HL-60 (cell line): ENCODE data around the gene ASCC3.

Experiments
- GABPA ChIP-seq: IDR thresholded peaks from 2 replicates; pipeline ENCODE4 v1.6.1; 2012; ENCODE audit warnings: low read depth
- POLR2AphosphoS5 ChIP-seq: IDR thresholded peaks from 2 replicates; pipeline ENCODE4 v1.6.1; 2012; ENCODE audit warnings: low read depth
- TF ChIP-seq, protein P1 (sequence below): IDR thresholded peaks from one replicate; pipeline ENCODE4 v1.5.1; 2011; ENCODE audit warnings: low read length, control low read depth, inconsistent platforms; ENCODE audit not compliant: insufficient read depth

- TF ChIP-seq POLR2AphosphoS5 (no peak), GABPA (no peak)
- TF ChIP-seq, protein P1, sequence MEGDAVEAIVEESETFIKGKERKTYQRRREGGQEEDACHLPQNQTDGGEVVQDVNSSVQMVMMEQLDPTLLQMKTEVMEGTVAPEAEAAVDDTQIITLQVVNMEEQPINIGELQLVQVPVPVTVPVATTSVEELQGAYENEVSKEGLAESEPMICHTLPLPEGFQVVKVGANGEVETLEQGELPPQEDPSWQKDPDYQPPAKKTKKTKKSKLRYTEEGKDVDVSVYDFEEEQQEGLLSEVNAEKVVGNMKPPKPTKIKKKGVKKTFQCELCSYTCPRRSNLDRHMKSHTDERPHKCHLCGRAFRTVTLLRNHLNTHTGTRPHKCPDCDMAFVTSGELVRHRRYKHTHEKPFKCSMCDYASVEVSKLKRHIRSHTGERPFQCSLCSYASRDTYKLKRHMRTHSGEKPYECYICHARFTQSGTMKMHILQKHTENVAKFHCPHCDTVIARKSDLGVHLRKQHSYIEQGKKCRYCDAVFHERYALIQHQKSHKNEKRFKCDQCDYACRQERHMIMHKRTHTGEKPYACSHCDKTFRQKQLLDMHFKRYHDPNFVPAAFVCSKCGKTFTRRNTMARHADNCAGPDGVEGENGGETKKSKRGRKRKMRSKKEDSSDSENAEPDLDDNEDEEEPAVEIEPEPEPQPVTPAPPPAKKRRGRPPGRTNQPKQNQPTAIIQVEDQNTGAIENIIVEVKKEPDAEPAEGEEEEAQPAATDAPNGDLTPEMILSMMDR: no peak
These were observed 84.9 kb downstream of the ASCC3 start for GRCh38 chr6:100796049-100796823.
